Measurements from ENCODE around the gene N4BP3.
"Not testable (repeated sequence)": the region's sequence is repeated elsewhere in the genome, so short reads cannot be mapped to it uniquely, and the experiment has no call there.

N4BP3 gene

GRCh38 chr5:178081571-178082243 is 31.6 kb upstream of the N4BP3 start:
- no peak for TF ChIP-seq CTCF (IDR thresholded peaks at IDR 0.05; ENCODE audit: low read depth, low read length)
- in situ Hi-C loops (cut with HindIII; ENCODE audit: low sequenced_read_pairs): no loop called here
- no peak overlapping the region for H3K4me3 ChIP-seq (ENCODE audit: low read depth, low read length)
- no peak for DNase-seq (ENCODE audit: low read depth, low spot score)

DNA sequence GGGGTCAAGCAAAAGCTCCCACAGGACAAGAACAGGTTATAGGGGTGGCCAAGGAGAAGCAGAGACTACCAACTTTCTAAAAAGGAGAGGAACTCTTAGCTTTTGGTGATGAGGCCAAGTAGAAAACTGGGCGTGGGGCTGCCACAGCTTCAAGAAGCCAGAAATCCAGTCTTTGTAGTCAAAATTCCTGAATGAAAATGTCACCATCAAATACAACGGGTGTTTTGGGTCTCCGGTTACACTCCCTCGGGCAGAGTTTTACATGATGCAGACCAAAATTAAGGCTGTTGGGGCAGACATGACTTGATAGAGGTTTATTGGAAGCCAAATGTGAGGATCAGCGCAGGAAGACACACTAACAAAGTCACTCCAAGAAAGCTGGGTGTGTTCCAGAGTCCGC is 29.4 kb upstream of the N4BP3 start:
- in situ Hi-C loops (cut with HindIII; ENCODE audit: low sequenced_read_pairs): no loop called here
- DNase-seq (ENCODE audit: low read depth, low spot score): no peak
- H3K4me3 ChIP-seq (ENCODE audit: low read depth, low read length): no peak overlapping the region
- TF ChIP-seq CTCF (IDR thresholded peaks at IDR 0.05; ENCODE audit: low read depth, low read length): no peak

GRCh38 chr5:178085316-178085715 is 28.0 kb upstream of the N4BP3 start:
- no peak overlapping the region for H3K4me3 ChIP-seq (ENCODE audit: low read depth, low read length)
- in situ Hi-C loops (cut with HindIII; ENCODE audit: low sequenced_read_pairs): no loop called here
- TF ChIP-seq CTCF (IDR thresholded peaks at IDR 0.05; ENCODE audit: low read depth, low read length): no peak
- DNase-seq (ENCODE audit: low read depth, low spot score): no peak

- no peak for TF ChIP-seq CTCF (IDR thresholded peaks at IDR 0.05; ENCODE audit: low read depth, low read length)
These were observed 27.1 kb upstream of the N4BP3 start for GRCh38 chr5:178086266-178086665.

GRCh38 chr5:178087199-178087598 is 26.1 kb upstream of the N4BP3 start:
- DNase-seq (ENCODE audit: low read depth, low spot score); in situ Hi-C loops (cut with HindIII; ENCODE audit: low sequenced_read_pairs); H3K4me3 ChIP-seq (ENCODE audit: low read depth, low read length): not testable (repeated sequence)

More at GRCh38 chr5:178086266-178086665, 27.1 kb upstream of the N4BP3 start:
- DNase-seq (ENCODE audit: low read depth, low spot score): no peak
- in situ Hi-C loops (cut with HindIII; ENCODE audit: low sequenced_read_pairs): no loop called here
- no peak overlapping the region for H3K4me3 ChIP-seq (ENCODE audit: low read depth, low read length)

- no peak overlapping the region for H3K4me3 ChIP-seq (ENCODE audit: low read depth, low read length)
- in situ Hi-C loops (cut with HindIII; ENCODE audit: low sequenced_read_pairs): no loop called here
- no peak for DNase-seq (ENCODE audit: low read depth, low spot score)
- TF ChIP-seq CTCF (IDR thresholded peaks at IDR 0.05; ENCODE audit: low read depth, low read length): no peak
These were observed 22.5 kb upstream of the N4BP3 start for GRCh38 chr5:178090856-178091255.

GRCh38 chr5:178093134-178093533 is 20.2 kb upstream of the N4BP3 start:
- DNase-seq (ENCODE audit: low read depth, low spot score): no peak
- no peak for TF ChIP-seq CTCF (IDR thresholded peaks at IDR 0.05; ENCODE audit: low read depth, low read length)
- in situ Hi-C loops (cut with HindIII; ENCODE audit: low sequenced_read_pairs): no loop called here
- no peak overlapping the region for H3K4me3 ChIP-seq (ENCODE audit: low read depth, low read length)

Measured in astrocyte of the spinal cord (primary cell).